Breast epithelium (tissue), 4 donors: ENCODE data around the gene SDK1. TPM values are rescaled to one million over a fixed set of nuclear protein-coding genes. Genes with fewer than 3 reads are reported as not detected.

Experiments
- DNase-seq, 2 donors: peaks; one replicate each; pipeline ENCODE4 v3.0.0-alpha.2; 2019; ENCODE audit warnings: low spot score in 2 of 2
- H3K27ac ChIP-seq, 2 donors: fragments of 200-600 bp; sonication (generic) in 1 of 2; one replicate each; pipeline ENCODE4 v1.5.1; 2016 to 2019; ENCODE audit warnings: mild to moderate bottlenecking in 1 of 2
- H3K27me3 ChIP-seq, 2 donors: fragments of 200-600 bp; sonication (generic) in 1 of 2; one replicate each; pipeline versions ENCODE4 v1.5.1 to v1.6.0; 2017 to 2019; ENCODE audit warnings: control low read depth in 1 of 2, mild to moderate bottlenecking in 1 of 2
- H3K36me3 ChIP-seq: fragments of 200-600 bp; one replicate; pipeline ENCODE4 v1.5.1; 2019
- H3K4me1 ChIP-seq, 2 donors: fragments of 200-600 bp; sonication (generic); one replicate each; pipeline ENCODE4 v1.5.1; 2016 to 2019; ENCODE audit warnings: control low read depth in 1 of 2
- H3K4me3 ChIP-seq, 3 donors: fragments of 200-600 bp; sonication (generic); 1 replicate in 2 of 3; 2 replicates in 1 of 3; pipeline ENCODE4 v1.5.1; 2016 to 2019; ENCODE audit warnings: mild to moderate bottlenecking in 3 of 3, moderate library complexity in 2 of 3
- H3K9me3 ChIP-seq, 2 donors: fragments of 200-600 bp; sonication (generic) in 1 of 2; one replicate each; pipeline ENCODE4 v1.5.1; 2016 to 2019; ENCODE audit warnings: control low read depth in 1 of 2
- POLR2A ChIP-seq: fragments of 450-650 bp; IDR thresholded peaks from one replicate; pipeline ENCODE4 v1.6.1; 2016; ENCODE audit warnings: antibody characterized with exemption, mild to moderate bottlenecking, moderate library complexity
- POLR2AphosphoS5 ChIP-seq, 3 donors: sonication (generic); formaldehyde crosslinking; IDR thresholded peaks; one replicate each; pipeline ENCODE4 v1.6.1; 2017; ENCODE audit warnings: antibody characterized with exemption in 3 of 3
- intact Hi-C: fragments of 100-400 bp; cut with DNase I; formaldehyde crosslinking; loops from one replicate; pipeline ENCODE4 v1.15.1; 2023; ENCODE audit warnings: low total_unique reads
- total RNA-seq, 3 donors: library from RNA; depleted of rRNA; stranded (reverse); fragments of >200 nt; gene quantifications; one replicate each; pipeline ENCODE4 v1.1.0, GENCODE V29; 2016
- TF ChIP-seq, protein P1 (sequence below), 3 donors: fragments of 450-650 bp; IDR thresholded peaks; one replicate each; pipeline ENCODE4 v1.5.1; 2016 to 2017; ENCODE audit warnings: antibody characterized with exemption in 3 of 3, mild to moderate bottlenecking in 3 of 3, moderate library complexity in 3 of 3

The SDK1 gene
- total RNA-seq, 3 donors from 2014 or later: 3.7 to 18.2 (median 6.6) TPM

DNA sequence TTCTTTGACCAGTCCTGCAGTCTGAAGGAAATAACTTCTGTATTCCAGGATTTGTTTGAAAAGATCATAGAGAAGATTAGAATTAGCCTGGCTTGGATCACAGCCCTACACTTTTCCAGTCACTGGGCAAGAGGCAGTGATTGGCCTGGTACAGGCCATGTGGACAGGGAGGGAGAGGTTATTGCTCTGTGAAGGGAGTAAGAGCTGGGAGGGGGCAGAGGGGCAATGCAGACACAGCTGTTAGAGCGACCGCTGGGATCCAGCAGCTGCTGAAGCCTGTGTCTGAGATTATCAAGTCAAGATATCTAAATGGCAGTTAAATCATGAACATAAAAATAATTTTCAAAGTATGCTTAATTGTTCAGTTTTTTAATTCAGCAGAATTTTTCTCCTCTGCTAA lies 257.3 kb downstream of the SDK1 start:
- intact Hi-C loops: no loop called here
- Histone ChIP-seq H3K36me3 (no peaks in the 10 kb centered on the region), H3K27me3 (no peaks in the 10 kb centered on the region), H3K4me1 (no peaks in the 10 kb centered on the region), H3K27ac (no peak overlapping the region), H3K9me3 (no peaks in the 10 kb centered on the region), H3K4me3 (no peak overlapping the region)
- DNase-seq: no peak
- TF ChIP-seq, protein P1, sequence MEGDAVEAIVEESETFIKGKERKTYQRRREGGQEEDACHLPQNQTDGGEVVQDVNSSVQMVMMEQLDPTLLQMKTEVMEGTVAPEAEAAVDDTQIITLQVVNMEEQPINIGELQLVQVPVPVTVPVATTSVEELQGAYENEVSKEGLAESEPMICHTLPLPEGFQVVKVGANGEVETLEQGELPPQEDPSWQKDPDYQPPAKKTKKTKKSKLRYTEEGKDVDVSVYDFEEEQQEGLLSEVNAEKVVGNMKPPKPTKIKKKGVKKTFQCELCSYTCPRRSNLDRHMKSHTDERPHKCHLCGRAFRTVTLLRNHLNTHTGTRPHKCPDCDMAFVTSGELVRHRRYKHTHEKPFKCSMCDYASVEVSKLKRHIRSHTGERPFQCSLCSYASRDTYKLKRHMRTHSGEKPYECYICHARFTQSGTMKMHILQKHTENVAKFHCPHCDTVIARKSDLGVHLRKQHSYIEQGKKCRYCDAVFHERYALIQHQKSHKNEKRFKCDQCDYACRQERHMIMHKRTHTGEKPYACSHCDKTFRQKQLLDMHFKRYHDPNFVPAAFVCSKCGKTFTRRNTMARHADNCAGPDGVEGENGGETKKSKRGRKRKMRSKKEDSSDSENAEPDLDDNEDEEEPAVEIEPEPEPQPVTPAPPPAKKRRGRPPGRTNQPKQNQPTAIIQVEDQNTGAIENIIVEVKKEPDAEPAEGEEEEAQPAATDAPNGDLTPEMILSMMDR (IDR thresholded peaks at IDR 0.05): no peak
- TF ChIP-seq POLR2AphosphoS5 (IDR thresholded peaks at IDR 0.05) (no peak), POLR2A (no peak)

DNA sequence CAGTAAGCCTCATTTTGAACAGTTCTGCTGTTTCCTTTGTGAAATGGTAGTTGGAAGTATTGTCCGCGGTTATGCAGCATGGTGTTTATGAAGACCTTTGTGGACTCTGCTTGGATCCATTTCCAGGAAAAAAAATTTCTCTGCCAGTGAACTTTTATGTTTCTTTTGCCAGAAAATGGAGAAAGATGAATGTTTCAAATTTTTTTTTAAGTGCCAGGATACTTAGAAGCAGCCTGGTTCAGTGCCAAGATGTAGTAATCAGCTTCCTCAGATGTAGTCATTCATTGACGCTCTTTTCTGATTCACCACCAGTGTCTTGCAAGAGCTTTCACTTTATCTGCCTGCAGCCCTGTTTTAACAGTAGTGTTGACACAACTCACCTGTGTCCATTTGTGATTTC lies 258.2 kb downstream of the SDK1 start:
- Histone ChIP-seq H3K4me1 (no peaks in the 10 kb centered on the region), H3K27ac (no peak overlapping the region), H3K4me3 (no peak overlapping the region), H3K27me3 (no peaks in the 10 kb centered on the region), H3K9me3 (no peaks in the 10 kb centered on the region), H3K36me3 (no peaks in the 10 kb centered on the region)
- intact Hi-C loops: no loop called here
- TF ChIP-seq POLR2AphosphoS5 (IDR thresholded peaks at IDR 0.05) (no peak), POLR2A (no peak)
- TF ChIP-seq, protein P1 (IDR thresholded peaks at IDR 0.05): no peak
- DNase-seq: no peak

DNA sequence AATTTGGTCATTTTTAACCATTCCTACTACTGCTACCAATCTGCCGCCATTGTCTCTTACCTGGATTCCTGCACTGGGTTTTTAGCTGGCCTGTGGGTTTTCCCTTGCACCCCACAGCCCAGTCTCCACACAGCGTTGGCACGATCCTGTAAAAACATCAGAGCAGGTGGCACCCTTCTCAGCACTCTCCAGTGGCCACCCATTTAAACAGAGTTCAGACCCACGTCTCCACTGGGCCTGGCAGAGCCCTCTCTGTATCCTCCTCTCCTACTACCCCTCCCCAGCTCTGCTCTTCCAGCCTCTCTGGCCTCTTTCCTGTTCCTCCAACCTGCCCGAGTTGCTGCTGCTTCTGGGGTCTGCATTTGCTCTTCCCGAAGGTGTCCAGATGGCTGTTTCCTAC lies 259.4 kb downstream of the SDK1 start:
- no peak for DNase-seq

DNA sequence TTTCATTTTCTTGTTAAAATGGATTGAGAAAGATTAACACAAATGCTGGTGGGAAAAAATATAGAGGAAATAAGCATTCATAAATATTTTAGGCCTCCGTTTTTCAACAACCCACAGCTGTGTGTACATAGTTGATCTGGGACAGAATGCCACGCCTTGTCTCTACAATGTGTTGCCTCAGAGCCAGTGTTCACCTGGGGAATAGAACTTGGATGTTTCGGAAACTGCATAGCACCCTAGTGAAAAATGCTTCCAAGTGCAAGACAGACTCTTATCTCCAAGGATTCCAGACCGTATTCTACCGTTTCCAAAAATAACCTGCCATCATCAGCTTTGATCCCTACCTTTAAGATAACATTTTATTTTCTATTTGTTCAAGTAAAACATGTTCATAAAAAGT lies 260.9 kb downstream of the SDK1 start:
- no peaks in the 10 kb centered on the region for H3K4me1 ChIP-seq
- H3K9me3 ChIP-seq: no peaks in the 10 kb centered on the region
- no peak overlapping the region for H3K4me3 ChIP-seq
- intact Hi-C loops: no loop called here
- no peak for DNase-seq
- no peaks in the 10 kb centered on the region for H3K36me3 ChIP-seq
- no peaks in the 10 kb centered on the region for H3K27me3 ChIP-seq
- TF ChIP-seq POLR2AphosphoS5 (IDR thresholded peaks at IDR 0.05) (no peak), POLR2A (no peak)
- TF ChIP-seq, protein P1 (IDR thresholded peaks at IDR 0.05): no peak
- H3K27ac ChIP-seq: no peak overlapping the region

More for the DNA sequence above, 259.4 kb downstream of the SDK1 start:
- H3K27ac ChIP-seq: no peak overlapping the region
- no peaks in the 10 kb centered on the region for H3K27me3 ChIP-seq
- H3K4me1 ChIP-seq: no peaks in the 10 kb centered on the region
- intact Hi-C loops: no loop called here
- H3K36me3 ChIP-seq: no peaks in the 10 kb centered on the region
- no peaks in the 10 kb centered on the region for H3K9me3 ChIP-seq
- H3K4me3 ChIP-seq: no peak overlapping the region
- TF ChIP-seq POLR2AphosphoS5 (IDR thresholded peaks at IDR 0.05): no peak
- no peak for TF ChIP-seq POLR2A
- TF ChIP-seq, protein P1 (IDR thresholded peaks at IDR 0.05): no peak

DNA sequence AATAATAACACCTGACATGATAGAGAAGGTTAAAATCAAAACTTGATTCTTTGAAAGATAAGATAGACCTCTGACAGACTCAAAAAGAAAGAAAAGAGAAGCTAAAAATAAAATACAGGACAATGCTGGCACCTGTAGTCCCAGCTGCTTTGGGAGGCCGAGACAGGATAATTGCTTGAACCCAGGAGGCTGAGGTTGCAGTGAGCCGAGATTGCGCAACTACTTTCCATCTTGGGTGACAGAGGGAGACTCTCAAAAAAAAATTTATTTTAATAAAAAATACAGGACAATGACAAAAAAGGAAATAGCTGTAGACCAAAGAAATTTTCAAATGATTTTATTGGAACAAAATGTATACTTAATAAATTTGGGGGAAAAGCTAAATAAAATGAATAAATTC lies 263.2 kb downstream of the SDK1 start:
- Histone ChIP-seq H3K4me1 (no peaks in the 10 kb centered on the region), H3K9me3 (no peaks in the 10 kb centered on the region), H3K27ac (no peak overlapping the region), H3K27me3 (no peaks in the 10 kb centered on the region), H3K36me3 (no peaks in the 10 kb centered on the region), H3K4me3 (no peak overlapping the region)
- TF ChIP-seq, protein P1 (IDR thresholded peaks at IDR 0.05): no peak
- TF ChIP-seq POLR2AphosphoS5 (IDR thresholded peaks at IDR 0.05) (no peak), POLR2A (no peak)
- intact Hi-C loops: no loop called here
- no peak for DNase-seq
